AG09309 (cell line): Measurements from ENCODE around the gene MAPK6.
"Not testable (repeated sequence)": the region's sequence is repeated elsewhere in the genome, so short reads cannot be mapped to it uniquely, and the experiment has no call there.

Experiments
- DNase-seq: peaks from one replicate; pipeline ENCODE4 v3.0.0-alpha.2; 2010; ENCODE audit warnings: low read depth
- H3K4me3 ChIP-seq: 2 replicates; pipeline ENCODE4 v1.5.1; 2011; ENCODE audit warnings: mild to moderate bottlenecking, low read depth, low read length, moderate library complexity; ENCODE audit not compliant: control insufficient read depth
- TF ChIP-seq, protein P1 (sequence below): IDR thresholded peaks from 2 replicates; pipeline ENCODE4 v1.5.1; 2011; ENCODE audit warnings: mild to moderate bottlenecking, low read depth, low read length, inconsistent platforms; ENCODE audit not compliant: insufficient read depth, control insufficient read depth; ENCODE audit errors: missing control alignments

MAPK6 gene

DNA sequence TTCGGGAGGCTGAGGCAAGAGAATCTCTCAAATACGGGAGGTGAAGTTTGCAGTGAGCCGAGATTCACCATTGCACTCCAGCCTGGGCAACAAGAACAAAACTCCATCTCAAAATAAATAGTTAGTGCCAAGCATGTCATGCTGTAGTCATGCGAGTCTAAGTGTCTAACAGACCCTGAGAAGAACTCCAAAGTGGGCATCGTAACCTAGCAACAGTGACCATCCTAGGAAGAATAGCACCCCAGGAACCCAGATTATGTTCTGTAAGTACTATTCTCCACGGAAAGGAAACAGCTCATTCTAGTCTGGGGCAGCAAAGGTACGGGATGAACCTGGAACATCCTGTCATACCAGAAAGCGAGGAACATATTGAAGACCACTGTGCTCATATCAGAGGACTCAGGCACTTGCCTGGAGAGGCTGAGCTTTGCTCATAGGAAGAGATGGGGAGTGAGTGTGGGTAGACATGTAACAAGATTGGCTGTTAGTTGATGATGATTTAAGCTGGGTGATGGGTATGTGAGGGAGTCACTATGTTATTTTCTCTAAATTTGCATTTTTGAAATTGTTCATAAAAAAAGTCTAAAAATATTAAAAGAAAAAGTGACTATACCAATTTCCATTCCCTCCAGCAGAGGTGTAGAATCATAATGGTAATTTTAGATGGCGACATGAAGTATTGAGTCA, 61.8 kb downstream of the MAPK6 start:
- H3K4me3 ChIP-seq, result no peak overlapping the region
- TF ChIP-seq, protein P1, sequence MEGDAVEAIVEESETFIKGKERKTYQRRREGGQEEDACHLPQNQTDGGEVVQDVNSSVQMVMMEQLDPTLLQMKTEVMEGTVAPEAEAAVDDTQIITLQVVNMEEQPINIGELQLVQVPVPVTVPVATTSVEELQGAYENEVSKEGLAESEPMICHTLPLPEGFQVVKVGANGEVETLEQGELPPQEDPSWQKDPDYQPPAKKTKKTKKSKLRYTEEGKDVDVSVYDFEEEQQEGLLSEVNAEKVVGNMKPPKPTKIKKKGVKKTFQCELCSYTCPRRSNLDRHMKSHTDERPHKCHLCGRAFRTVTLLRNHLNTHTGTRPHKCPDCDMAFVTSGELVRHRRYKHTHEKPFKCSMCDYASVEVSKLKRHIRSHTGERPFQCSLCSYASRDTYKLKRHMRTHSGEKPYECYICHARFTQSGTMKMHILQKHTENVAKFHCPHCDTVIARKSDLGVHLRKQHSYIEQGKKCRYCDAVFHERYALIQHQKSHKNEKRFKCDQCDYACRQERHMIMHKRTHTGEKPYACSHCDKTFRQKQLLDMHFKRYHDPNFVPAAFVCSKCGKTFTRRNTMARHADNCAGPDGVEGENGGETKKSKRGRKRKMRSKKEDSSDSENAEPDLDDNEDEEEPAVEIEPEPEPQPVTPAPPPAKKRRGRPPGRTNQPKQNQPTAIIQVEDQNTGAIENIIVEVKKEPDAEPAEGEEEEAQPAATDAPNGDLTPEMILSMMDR, result no peak
- no peak for DNase-seq

DNA sequence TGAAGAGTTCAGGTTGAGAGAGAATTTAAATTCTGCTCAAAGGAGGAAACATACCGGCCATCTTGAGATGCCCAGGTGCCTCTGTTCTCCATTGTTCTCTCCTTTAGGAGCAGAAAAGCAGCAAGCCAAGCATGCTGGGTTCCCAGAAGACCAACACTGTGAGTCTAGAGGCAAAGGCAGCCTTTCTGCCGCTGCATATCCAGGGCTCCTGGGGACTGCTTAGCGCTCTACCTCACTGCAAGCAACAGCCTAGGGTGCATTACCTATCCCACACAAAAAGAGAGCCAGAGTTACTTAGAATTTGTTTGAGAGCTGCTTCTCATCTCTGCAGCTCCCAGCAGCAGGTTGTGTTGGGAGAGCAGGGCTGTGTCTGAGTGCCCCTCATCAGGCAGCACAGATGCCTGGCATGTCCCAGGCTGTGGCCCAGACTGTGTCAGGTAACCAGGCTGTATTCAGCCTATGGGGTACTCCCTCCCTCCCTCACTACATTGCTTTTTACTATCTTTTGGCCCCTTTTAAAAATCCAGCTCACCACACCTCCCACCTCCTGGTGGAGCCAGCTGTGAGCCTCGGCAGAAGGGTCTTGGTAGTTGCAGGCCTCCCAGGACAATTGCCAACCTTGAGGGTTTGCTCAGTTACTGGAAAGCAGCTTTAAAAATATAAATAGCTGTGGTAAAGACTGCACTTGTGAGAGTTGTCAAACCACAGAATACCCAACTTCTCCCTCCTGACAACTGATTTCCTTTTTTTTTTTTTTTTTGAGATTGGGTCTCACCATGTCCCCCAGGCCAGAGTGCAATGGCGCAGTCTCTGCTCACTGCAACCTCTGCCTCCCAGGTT, 63.4 kb downstream of the MAPK6 start:
- DNase-seq, result no peak
- TF ChIP-seq, protein P1, result no peak
- H3K4me3 ChIP-seq, result no peak overlapping the region

DNA sequence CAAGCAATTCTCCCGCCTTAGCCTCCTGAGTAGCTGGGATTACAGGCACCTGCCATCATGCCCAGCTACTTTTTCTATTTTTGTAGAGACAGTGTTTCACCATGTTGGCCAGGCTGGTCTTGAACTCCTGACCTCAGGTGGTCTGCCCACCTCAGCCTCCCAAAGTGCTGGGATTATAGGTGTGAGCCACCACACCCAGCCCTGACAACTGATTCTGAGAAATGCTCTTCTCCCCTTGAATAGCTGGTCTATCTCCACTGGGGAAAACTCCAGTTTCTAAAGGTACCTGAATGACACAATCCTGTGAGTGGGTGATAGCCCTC, 64.0 kb downstream of the MAPK6 start:
- DNase-seq, H3K4me3 ChIP-seq: not testable (repeated sequence)

DNA sequence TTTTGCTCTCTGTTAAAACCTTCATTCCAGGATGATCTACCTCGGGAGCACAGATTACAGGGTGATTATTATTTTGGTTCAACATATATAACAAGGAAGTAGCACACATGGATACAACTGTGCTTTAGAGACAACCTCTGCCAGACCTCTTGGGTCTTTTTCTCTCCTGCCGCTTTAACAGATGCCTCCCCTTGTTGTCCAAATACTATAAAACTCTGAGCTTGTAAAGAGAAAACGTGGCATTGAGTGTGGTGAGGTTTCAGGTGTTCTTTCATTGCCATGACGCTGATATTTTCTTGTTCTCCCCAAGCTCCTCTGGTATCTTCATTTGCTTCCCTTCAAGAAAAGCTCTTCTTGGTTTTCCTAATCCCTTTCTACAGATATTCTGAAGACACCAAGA, 64.6 kb downstream of the MAPK6 start:
- TF ChIP-seq, protein P1, result no peak
- DNase-seq, result no peak
- H3K4me3 ChIP-seq, result no peak overlapping the region

DNA sequence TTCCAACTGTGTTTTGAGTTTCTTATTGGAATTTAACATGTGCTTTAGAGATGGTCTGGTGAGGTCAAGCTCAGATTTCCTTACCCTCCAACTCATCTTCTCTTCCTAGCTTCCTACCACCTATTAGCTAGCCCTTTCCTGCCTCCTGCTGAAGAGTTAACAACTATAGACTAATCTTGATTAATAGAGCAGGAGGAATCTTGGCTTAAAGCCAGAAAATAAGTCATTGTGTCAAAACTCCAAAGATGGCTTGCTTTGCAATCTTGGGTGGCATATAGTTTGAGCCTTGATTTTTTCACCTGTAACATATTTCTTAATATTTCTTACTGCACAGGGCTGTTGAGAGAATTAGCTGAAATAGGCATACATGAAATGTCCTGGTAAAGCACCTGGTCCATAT, 66.3 kb downstream of the MAPK6 start:
- TF ChIP-seq, protein P1, result no peak
- no peak for DNase-seq

DNA sequence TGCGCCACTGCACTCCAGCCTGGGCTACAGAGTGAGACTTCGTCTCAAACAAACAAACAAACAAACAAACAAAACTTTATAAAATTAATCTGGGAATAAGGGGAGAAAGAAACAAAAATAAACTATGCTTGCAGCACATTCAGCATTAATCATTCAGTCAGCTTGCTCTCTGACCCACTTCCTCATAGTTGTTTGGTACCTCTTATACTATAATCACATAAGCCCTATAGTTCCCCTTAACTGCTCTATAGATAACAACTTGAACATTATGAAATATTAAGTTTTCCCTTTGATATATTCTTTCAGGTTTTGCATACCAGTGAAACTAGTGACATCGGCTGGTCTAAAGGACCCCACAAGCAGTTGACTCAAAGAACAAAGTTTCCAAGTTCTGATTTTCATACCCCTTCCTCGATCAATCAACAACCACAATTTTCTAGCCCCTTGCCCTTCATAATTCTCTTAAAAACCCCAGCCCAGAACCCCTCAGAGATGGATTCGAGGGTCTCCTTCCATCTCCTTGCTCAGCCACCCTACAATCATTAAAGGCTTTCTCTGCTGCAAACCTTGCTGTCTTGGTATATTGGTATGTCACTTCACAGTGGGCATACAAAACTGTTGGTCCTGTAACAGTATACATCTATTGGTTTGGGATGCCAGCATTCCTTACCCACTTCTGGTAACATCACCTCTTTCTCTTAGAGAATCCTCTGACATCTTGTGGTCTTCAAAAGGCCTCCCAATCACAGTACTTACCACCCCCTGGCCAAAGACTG, 67.2 kb downstream of the MAPK6 start:
- DNase-seq, result no peak
- TF ChIP-seq, protein P1, result no peak
- no peak overlapping the region for H3K4me3 ChIP-seq

More for the DNA sequence above, 66.3 kb downstream of the MAPK6 start:
- H3K4me3 ChIP-seq, result no peak overlapping the region

DNA sequence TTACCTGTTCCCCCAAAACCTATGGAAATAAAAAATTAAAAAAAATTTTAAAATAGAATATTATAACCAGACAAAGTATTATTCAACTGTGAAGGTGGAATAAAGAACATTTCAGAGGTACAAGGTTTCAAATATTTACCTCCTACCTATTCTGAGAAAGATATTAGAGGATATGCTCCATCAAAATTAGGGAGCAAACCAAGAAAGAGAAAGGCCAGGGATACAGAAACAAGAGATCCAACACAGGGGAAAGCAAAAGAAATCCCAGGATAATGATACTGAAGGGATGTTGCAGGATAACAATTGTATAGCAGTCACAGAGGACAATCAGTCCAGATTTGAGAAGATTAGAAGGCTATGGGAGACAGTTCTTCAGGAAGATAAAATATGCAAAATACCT, 71.2 kb downstream of the MAPK6 start:
- H3K4me3 ChIP-seq, result no peak overlapping the region
- no peak for DNase-seq
- TF ChIP-seq, protein P1, result no peak
